ENCODE data around the gene PLAC9. TPM values are rescaled to one million over a fixed set of nuclear protein-coding genes. Genes with fewer than 3 reads are reported as not detected.

The PLAC9 gene
- total and polyA plus RNA-seq, 2 donors from 2014 or later: 31.4 to 49.9 TPM

DNA sequence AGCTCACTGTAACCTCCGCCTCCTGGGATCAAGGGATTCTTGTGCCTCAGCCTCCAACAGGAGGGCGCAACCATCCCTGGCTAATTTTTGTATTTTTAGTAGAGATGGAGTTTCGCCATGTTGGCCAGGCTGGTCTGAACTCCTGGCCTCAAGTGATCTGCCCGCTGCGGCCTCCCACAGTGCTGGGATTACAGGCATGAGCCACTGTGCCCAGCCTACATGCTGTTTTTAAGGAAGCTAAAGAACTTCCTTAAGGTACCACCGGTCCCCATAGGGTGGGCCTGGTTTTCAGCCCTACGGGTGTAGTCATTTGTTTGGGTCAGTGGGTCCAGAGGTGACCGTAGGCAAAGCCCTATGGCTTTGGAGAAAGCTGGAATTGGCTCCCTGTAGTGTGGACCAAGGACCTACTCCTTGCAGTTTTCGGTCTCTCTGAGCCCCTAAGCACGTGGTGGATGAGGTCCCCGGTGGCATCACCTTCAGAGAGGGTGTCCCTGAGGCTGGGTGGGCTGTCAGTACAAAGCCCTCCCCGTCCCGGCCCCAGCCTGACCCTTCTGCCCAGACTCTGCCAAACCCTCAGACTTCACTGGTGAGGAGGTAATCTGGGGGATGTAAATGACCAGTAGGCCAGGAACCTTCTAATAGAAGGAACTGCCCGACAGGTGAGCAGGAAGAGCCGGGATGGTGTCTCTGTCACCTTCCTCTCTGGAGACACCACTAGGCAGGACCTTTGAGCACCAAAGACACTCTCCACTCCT, 42.3 kb downstream of the PLAC9 start:
- DNase-seq (peak in 1 of 5 donors; percentile 28), FAIRE-seq (no peak)
- H3K36me3 ChIP-seq (ENCODE audit: control insufficient read depth in 2 of 3, insufficient read depth in 3 of 3, low read length in 3 of 3): peaks cover 0 to 21% (median 13%) of the 10 kb centered on the region in 3 donors
- H3K27me3 ChIP-seq (ENCODE audit: control insufficient read depth, insufficient read depth, low read length): no peaks in the 10 kb centered on the region
- intact Hi-C loops (cut with DNase I): no loop called here
- H3K4me1 ChIP-seq (ENCODE audit: control insufficient read depth in 2 of 3, insufficient read depth in 2 of 3, low read depth in 1 of 3, low read length in 3 of 3): peaks cover 0 to 11% (median 0%) of the 10 kb centered on the region in 3 donors
- peak overlapping the region in 1 of 3 donors; percentile 12 for H3K9ac ChIP-seq (ENCODE audit: low read length in 3 of 3)
- TF ChIP-seq, protein P1, sequence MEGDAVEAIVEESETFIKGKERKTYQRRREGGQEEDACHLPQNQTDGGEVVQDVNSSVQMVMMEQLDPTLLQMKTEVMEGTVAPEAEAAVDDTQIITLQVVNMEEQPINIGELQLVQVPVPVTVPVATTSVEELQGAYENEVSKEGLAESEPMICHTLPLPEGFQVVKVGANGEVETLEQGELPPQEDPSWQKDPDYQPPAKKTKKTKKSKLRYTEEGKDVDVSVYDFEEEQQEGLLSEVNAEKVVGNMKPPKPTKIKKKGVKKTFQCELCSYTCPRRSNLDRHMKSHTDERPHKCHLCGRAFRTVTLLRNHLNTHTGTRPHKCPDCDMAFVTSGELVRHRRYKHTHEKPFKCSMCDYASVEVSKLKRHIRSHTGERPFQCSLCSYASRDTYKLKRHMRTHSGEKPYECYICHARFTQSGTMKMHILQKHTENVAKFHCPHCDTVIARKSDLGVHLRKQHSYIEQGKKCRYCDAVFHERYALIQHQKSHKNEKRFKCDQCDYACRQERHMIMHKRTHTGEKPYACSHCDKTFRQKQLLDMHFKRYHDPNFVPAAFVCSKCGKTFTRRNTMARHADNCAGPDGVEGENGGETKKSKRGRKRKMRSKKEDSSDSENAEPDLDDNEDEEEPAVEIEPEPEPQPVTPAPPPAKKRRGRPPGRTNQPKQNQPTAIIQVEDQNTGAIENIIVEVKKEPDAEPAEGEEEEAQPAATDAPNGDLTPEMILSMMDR (IDR thresholded peaks at IDR 0.05; ENCODE audit: borderline replicate concordance, extremely low read depth, insufficient read depth): no peak
- H3K4me3 ChIP-seq (ENCODE audit: low read length in 3 of 3): no peak overlapping the region
- no peak overlapping the region for H3K27ac ChIP-seq (ENCODE audit: low read depth in 2 of 2, low read length in 2 of 2)
- H3K9me3 ChIP-seq (ENCODE audit: control insufficient read depth in 2 of 3, insufficient read depth in 1 of 3, low read length in 3 of 3): no peaks in the 10 kb centered on the region

DNA sequence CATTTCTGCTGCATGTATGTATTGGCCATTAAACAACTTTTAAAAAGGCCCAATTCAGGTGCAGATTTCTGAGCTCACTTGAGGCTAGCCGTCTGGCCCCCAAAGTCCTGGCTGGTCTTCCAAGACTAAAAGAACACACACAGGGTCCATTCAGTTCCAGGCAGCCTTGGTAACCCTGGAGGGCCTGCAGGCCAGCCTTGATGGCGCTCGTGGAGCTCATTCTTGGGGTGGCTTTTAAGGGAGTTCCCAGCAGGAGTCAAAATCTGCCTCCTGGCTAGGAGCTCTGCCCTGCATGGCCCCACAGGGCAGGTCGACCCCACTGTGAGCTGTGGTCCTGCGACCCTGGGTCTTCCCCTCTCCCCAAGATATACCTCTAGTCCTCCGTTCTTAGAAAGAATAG, 44.0 kb downstream of the PLAC9 start:
- TF ChIP-seq, protein P1 (IDR thresholded peaks at IDR 0.05; ENCODE audit: borderline replicate concordance, extremely low read depth, insufficient read depth): no peak
- Histone ChIP-seq H3K27me3 (ENCODE audit: control insufficient read depth, insufficient read depth, low read length) (no peaks in the 10 kb centered on the region), H3K4me3 (ENCODE audit: low read length in 3 of 3) (no peak overlapping the region), H3K4me1 (ENCODE audit: control insufficient read depth in 2 of 3, insufficient read depth in 2 of 3, low read depth in 1 of 3, low read length in 3 of 3) (peaks cover 0 to 13% (median 0%) of the 10 kb centered on the region in 3 donors), H3K9me3 (ENCODE audit: control insufficient read depth in 2 of 3, insufficient read depth in 1 of 3, low read length in 3 of 3) (no peaks in the 10 kb centered on the region), H3K9ac (ENCODE audit: low read length in 3 of 3) (no peak overlapping the region), H3K36me3 (ENCODE audit: control insufficient read depth in 2 of 3, insufficient read depth in 3 of 3, low read length in 3 of 3) (peaks cover 0 to 14% (median 6%) of the 10 kb centered on the region in 3 donors), H3K27ac (ENCODE audit: low read depth in 2 of 2, low read length in 2 of 2) (no peak overlapping the region)
- intact Hi-C loops (cut with DNase I): no loop called here
- DNase-seq: peak in 1 of 5 donors; percentile 37
- FAIRE-seq: no peak

GRCh38 chr10:80177781-80178636, 45.5 kb downstream of the PLAC9 start:
- Histone ChIP-seq H3K27ac (ENCODE audit: low read depth in 2 of 2, low read length in 2 of 2) (no peak overlapping the region), H3K27me3 (ENCODE audit: control insufficient read depth, insufficient read depth, low read length) (no peaks in the 10 kb centered on the region), H3K9ac (ENCODE audit: low read length in 3 of 3) (peak overlapping the region in 1 of 3 donors; percentile 26), H3K36me3 (ENCODE audit: control insufficient read depth in 2 of 3, insufficient read depth in 3 of 3, low read length in 3 of 3) (peaks cover 0 to 6% (median 5%) of the 10 kb centered on the region in 3 donors), H3K9me3 (ENCODE audit: control insufficient read depth in 2 of 3, insufficient read depth in 1 of 3, low read length in 3 of 3) (no peaks in the 10 kb centered on the region), H3K4me1 (ENCODE audit: control insufficient read depth in 2 of 3, insufficient read depth in 2 of 3, low read depth in 1 of 3, low read length in 3 of 3) (peaks cover 0 to 16% (median 5%) of the 10 kb centered on the region in 3 donors), H3K4me3 (ENCODE audit: low read length in 3 of 3) (no peak overlapping the region)
- DNase-seq (peak in 1 of 5 donors; percentile 30), FAIRE-seq (no peak)
- intact Hi-C loops (cut with DNase I): no loop called here
- TF ChIP-seq, protein P1 (IDR thresholded peaks at IDR 0.05; ENCODE audit: borderline replicate concordance, extremely low read depth, insufficient read depth): no peak
